Peyer's patch (tissue), 4 donors: Measurements from ENCODE around the gene LRRC15. TPM values are rescaled to one million over a fixed set of nuclear protein-coding genes. Genes with fewer than 3 reads are reported as not detected.

Source experiments
- DNase-seq, 3 donors: peaks; one replicate each; pipeline ENCODE4 v3.0.0-alpha.2; 2017 to 2019
- H3K27ac ChIP-seq, 4 donors: fragments of 200-600 bp; sonication (generic); one replicate each; pipeline ENCODE4 v1.5.1; 2016 to 2019
- H3K27me3 ChIP-seq, 2 donors: fragments of 200-600 bp; sonication (generic); one replicate each; pipeline ENCODE4 v1.5.1; 2019
- H3K36me3 ChIP-seq, 3 donors: fragments of 200-600 bp; sonication (generic); one replicate each; pipeline ENCODE4 v1.5.1; 2016 to 2019
- H3K4me1 ChIP-seq, 4 donors: fragments of 200-600 bp; sonication (generic); one replicate each; pipeline ENCODE4 v1.5.1; 2016 to 2019
- H3K4me3 ChIP-seq, 4 donors: fragments of 200-600 bp; sonication (generic); 1 replicate in 3 of 4; 2 replicates in 1 of 4; pipeline ENCODE4 v1.5.1; 2016 to 2019; ENCODE audit warnings: mild to moderate bottlenecking in 1 of 4
- H3K9me3 ChIP-seq, 4 donors: fragments of 200-600 bp; sonication (generic); one replicate each; pipeline ENCODE4 v1.5.1; 2016 to 2019; ENCODE audit warnings: mild to moderate bottlenecking in 1 of 4
- POLR2A ChIP-seq, 2 donors: fragments of 450-650 bp; IDR thresholded peaks; one replicate each; pipeline ENCODE4 v1.5.1; 2017; ENCODE audit warnings: antibody characterized with exemption in 2 of 2, mild to moderate bottlenecking in 2 of 2, moderate library complexity in 2 of 2
- total RNA-seq, 4 donors: library from RNA; depleted of rRNA; stranded (reverse); fragments of >200 nt; gene quantifications; one replicate each; pipeline ENCODE4 v1.1.0, GENCODE V29; 2016
- TF ChIP-seq, protein P1 (sequence below), 6 experiments: fragments of 450-650 bp in 4 of 6; fragments of 200-600 bp in 2 of 6; sonication (generic) in 1 of 6; IDR thresholded peaks; one replicate each; pipeline ENCODE4 v1.5.1; 2017 to 2019; ENCODE audit warnings: antibody characterized with exemption in 6 of 6, mild to moderate bottlenecking in 3 of 6, moderate library complexity in 1 of 6

The LRRC15 gene
- total RNA-seq, 4 donors from 2014 or later = 0.28 TPM; not detected in 3

DNA sequence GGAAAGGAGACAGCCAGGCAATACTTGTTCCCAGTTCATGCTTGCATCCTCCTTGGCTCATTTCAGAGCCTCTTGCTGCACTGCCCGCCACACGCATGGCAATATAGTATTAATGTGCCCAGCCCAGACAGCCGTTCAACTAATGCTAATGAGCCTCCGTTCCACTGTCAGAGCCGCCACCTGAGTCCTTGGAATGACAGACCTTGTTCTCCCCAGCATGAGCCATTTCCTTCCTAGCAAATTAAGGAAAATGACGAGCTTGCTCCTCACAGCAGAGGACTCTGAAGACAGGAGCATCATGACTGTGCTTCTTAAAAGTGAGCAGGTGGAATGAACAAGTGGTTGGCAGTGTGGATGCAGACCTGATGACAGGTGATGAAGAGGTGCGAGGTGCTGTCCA is 10.8 kb upstream of the LRRC15 start:
- Histone ChIP-seq H3K36me3 (no peaks in the 10 kb centered on the region), H3K4me1 (no peaks in the 10 kb centered on the region), H3K27ac (no peak overlapping the region), H3K4me3 (no peak overlapping the region), H3K9me3 (no peaks in the 10 kb centered on the region), H3K27me3 (no peaks in the 10 kb centered on the region)
- peak in 2 of 3 donors; percentile 19 to 26 for DNase-seq
- TF ChIP-seq POLR2A (IDR thresholded peaks at IDR 0.05) = no peak
- TF ChIP-seq, protein P1, sequence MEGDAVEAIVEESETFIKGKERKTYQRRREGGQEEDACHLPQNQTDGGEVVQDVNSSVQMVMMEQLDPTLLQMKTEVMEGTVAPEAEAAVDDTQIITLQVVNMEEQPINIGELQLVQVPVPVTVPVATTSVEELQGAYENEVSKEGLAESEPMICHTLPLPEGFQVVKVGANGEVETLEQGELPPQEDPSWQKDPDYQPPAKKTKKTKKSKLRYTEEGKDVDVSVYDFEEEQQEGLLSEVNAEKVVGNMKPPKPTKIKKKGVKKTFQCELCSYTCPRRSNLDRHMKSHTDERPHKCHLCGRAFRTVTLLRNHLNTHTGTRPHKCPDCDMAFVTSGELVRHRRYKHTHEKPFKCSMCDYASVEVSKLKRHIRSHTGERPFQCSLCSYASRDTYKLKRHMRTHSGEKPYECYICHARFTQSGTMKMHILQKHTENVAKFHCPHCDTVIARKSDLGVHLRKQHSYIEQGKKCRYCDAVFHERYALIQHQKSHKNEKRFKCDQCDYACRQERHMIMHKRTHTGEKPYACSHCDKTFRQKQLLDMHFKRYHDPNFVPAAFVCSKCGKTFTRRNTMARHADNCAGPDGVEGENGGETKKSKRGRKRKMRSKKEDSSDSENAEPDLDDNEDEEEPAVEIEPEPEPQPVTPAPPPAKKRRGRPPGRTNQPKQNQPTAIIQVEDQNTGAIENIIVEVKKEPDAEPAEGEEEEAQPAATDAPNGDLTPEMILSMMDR (IDR thresholded peaks at IDR 0.05) = no peak

DNA sequence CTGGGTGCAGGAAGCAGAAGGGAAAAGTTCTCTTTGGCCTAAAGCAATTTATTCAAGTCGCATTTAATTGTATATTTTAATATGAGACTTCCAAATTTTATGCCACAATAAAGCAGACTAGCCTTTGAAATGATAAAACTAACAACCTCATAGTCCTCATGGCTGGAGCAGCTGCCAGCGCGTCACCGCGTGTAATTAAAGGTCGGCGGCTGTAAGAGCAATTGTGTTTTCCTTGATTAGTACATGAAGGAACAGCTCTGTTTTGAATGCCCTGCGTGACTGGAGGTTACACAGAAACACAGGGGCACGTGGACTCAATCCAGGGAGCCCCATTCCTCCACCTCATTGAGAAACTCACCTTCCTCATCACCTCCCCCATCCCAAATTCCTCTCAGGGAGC is 10.1 kb upstream of the LRRC15 start:
- Histone ChIP-seq H3K27ac (no peak overlapping the region), H3K4me3 (no peak overlapping the region), H3K27me3 (no peaks in the 10 kb centered on the region), H3K36me3 (no peaks in the 10 kb centered on the region), H3K9me3 (no peaks in the 10 kb centered on the region), H3K4me1 (no peaks in the 10 kb centered on the region)
- DNase-seq = peak in 2 of 3 donors; percentile 32 to 48
- TF ChIP-seq, protein P1 (IDR thresholded peaks at IDR 0.05) = no peak
- no peak for TF ChIP-seq POLR2A (IDR thresholded peaks at IDR 0.05)

DNA sequence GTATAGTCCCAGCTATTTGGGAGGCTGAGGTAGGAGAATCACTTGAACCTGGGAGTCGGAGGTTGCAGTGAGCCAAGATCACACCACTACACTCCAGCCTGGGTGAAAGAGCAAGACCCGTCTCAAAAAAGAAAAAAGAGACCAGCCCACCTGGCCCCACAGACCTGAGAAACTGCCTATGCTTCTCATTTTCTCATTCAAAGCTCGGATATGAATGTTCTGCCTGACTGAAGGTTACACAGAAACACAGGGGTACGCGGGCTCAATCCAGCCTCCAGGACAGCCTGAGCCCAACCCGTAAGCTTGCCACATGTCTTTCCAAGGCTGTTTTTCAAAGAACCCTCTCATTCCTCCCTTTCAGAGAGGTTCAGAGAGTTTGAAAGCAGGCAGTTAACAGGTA is 9.7 kb upstream of the LRRC15 start:
- no peak overlapping the region for H3K4me3 ChIP-seq
- H3K4me1 ChIP-seq = no peaks in the 10 kb centered on the region
- TF ChIP-seq POLR2A (IDR thresholded peaks at IDR 0.05) = no peak
- TF ChIP-seq, protein P1 (IDR thresholded peaks at IDR 0.05) = no peak
- H3K9me3 ChIP-seq = no peaks in the 10 kb centered on the region
- H3K27ac ChIP-seq = no peak overlapping the region
- H3K36me3 ChIP-seq = no peaks in the 10 kb centered on the region
- DNase-seq = peak in 2 of 3 donors; percentile 3 to 7
- H3K27me3 ChIP-seq = no peaks in the 10 kb centered on the region

DNA sequence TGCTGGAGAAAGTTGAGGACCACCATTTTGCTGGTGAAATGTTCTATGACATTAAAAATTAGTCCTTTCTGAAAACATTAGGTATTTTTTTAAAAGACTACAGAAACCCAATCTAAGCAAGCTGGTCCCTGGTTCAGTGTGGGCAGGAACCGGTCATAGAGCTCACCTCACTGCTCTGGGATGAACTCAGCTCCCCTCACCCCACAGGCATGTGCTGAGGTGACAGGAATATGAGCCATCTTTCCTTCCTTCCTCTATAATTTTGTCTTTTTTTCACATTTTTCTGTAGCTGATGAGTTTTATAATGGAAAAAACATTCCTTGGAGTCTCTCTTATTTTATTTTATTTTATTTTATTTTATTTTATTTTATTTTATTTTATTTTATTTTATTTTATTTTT is 8.2 kb upstream of the LRRC15 start:
- no peak overlapping the region for H3K4me3 ChIP-seq
- TF ChIP-seq POLR2A (IDR thresholded peaks at IDR 0.05) = no peak
- TF ChIP-seq, protein P1 (IDR thresholded peaks at IDR 0.05) = no peak
- H3K4me1 ChIP-seq = no peaks in the 10 kb centered on the region
- no peaks in the 10 kb centered on the region for H3K9me3 ChIP-seq
- no peaks in the 10 kb centered on the region for H3K36me3 ChIP-seq
- H3K27ac ChIP-seq = no peak overlapping the region
- no peaks in the 10 kb centered on the region for H3K27me3 ChIP-seq
- DNase-seq = no peak

DNA sequence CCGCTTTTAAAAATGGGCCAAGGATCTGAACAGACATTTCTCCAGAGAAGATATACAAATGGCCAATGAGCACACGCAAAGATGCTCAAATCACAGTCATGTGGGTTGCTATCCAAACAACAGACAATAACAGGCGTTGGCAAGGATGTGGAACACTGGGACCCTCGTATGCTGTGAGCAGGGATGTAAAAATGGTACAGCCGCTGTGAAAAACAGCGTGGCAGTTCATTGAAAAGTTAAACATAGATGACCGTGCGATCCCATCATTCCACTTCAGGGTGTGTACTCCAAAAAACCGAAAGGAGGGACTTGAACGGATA is 6.7 kb upstream of the LRRC15 start:
- no peak overlapping the region for H3K4me3 ChIP-seq
- no peaks in the 10 kb centered on the region for H3K4me1 ChIP-seq
- DNase-seq = no peak
- no peaks in the 10 kb centered on the region for H3K27me3 ChIP-seq
- H3K9me3 ChIP-seq = no peaks in the 10 kb centered on the region
- TF ChIP-seq POLR2A (IDR thresholded peaks at IDR 0.05) = no peak
- TF ChIP-seq, protein P1 (IDR thresholded peaks at IDR 0.05) = no peak
- H3K36me3 ChIP-seq = no peaks in the 10 kb centered on the region
- no peak overlapping the region for H3K27ac ChIP-seq
